GM23248 (cell line): ENCODE results near the gene CALHM3.

Source experiments
- EZH2 ChIP-seq: fragments of 200-600 bp; sonication (generic); IDR thresholded peaks from 2 replicates; pipeline ENCODE4 v1.6.1; 2018; ENCODE audit warnings: antibody characterized with exemption, mild to moderate bottlenecking; ENCODE audit not compliant: insufficient read depth, poor library complexity, severe bottlenecking
- EZH2phosphoT487 ChIP-seq: fragments of 200-600 bp; sonication (generic); IDR thresholded peaks from 2 replicates; pipeline ENCODE4 v1.6.1; 2018; ENCODE audit warnings: antibody characterized with exemption, moderate library complexity, mild to moderate bottlenecking, low read depth; ENCODE audit not compliant: insufficient read depth

DNA sequence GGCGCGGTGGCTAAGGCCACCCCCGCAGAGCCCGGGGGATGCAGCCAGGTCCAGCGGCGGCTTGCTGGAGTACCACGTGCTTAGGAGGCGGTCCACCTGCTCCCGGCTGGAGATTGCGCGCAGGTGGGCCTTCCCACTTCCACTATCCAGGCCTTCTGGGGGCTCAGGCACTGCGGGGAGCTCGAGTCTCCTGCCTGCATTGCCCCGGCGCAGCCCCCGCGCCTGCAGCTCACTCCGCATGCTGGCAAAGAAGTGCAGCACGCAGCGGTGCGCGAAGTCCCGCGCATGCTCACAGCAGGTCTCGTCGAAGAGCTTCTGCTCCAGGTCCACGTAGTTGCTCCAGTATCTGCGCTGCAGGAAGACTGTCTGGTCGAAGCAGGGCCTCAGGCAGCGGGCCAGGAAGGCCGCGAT lies 5.8 kb downstream of the CALHM3 start:
- TF ChIP-seq EZH2 (no peak), EZH2phosphoT487 (no peak)
